Activated naive CD8-positive, alpha-beta T cell treated with anti-CD3 and anti-CD28 coated beads, Interleukin-2, amount 50 U/mL, for 24 hours (primary cell): ENCODE results near the gene SLC2A2.
A peak's percentile ranks its signal among the peaks of the same experiment; 100 is the strongest.

Experiments used
- ATAC-seq: fragments of 150-1000 bp; cut with Tn5 transposase; one replicate; pipeline ENCODE4 v1.10.0; 2021
- DNase-seq: peaks from one replicate; pipeline ENCODE4 v3.0.0; 2021
- H3K27ac Mint-ChIP-seq: one replicate; pipeline ENCODE4 v1.8.0; 2021; ENCODE audit warnings: mild to moderate bottlenecking, mixed read lengths
- H3K27me3 Mint-ChIP-seq: one replicate; pipeline ENCODE4 v1.8.0; 2021; ENCODE audit warnings: mixed read lengths
- H3K36me3 Mint-ChIP-seq: one replicate; pipeline ENCODE4 v1.8.0; 2021; ENCODE audit warnings: low read depth, mixed read lengths
- H3K4me1 Mint-ChIP-seq: one replicate; pipeline ENCODE4 v1.8.0; 2021; ENCODE audit warnings: mixed read lengths
- H3K4me3 Mint-ChIP-seq: one replicate; pipeline ENCODE4 v1.8.0; 2021; ENCODE audit warnings: mild to moderate bottlenecking, moderate library complexity, mixed read lengths
- H3K9me3 Mint-ChIP-seq: one replicate; pipeline ENCODE4 v1.8.0; 2021; ENCODE audit warnings: mixed read lengths

Gene SLC2A2

GRCh38 chr3:171049861-171050444, 23.4 kb upstream of the SLC2A2 start:
- no peaks in the 10 kb centered on the region for H3K4me1 Mint-ChIP-seq
- no peaks in the 10 kb centered on the region for H3K36me3 Mint-ChIP-seq
- no peak overlapping the region for H3K27ac Mint-ChIP-seq
- ATAC-seq (peak; percentile 61), DNase-seq (peak; percentile 45)
- H3K27me3 Mint-ChIP-seq: peaks cover 15% of the 10 kb centered on the region
- H3K4me3 Mint-ChIP-seq: no peak overlapping the region
- H3K9me3 Mint-ChIP-seq: no peaks in the 10 kb centered on the region

GRCh38 chr3:171046760-171047159, 20.2 kb upstream of the SLC2A2 start:
- Mint-ChIP-seq H3K36me3 (no peaks in the 10 kb centered on the region), H3K4me1 (no peaks in the 10 kb centered on the region), H3K27me3 (peaks cover 22% of the 10 kb centered on the region), H3K4me3 (no peak overlapping the region), H3K9me3 (no peaks in the 10 kb centered on the region), H3K27ac (no peak overlapping the region)
- ATAC-seq (no peak), DNase-seq (no peak)

GRCh38 chr3:171044835-171045793, 18.6 kb upstream of the SLC2A2 start:
- peaks cover 23% of the 10 kb centered on the region for H3K27me3 Mint-ChIP-seq
- H3K4me1 Mint-ChIP-seq: no peaks in the 10 kb centered on the region
- H3K27ac Mint-ChIP-seq: no peak overlapping the region
- ATAC-seq (no peak), DNase-seq (no peak)
- no peak overlapping the region for H3K4me3 Mint-ChIP-seq
- no peaks in the 10 kb centered on the region for H3K36me3 Mint-ChIP-seq
- H3K9me3 Mint-ChIP-seq: no peaks in the 10 kb centered on the region

- Mint-ChIP-seq H3K36me3 (no peaks in the 10 kb centered on the region), H3K9me3 (no peaks in the 10 kb centered on the region), H3K27me3 (peaks cover 23% of the 10 kb centered on the region), H3K27ac (no peak overlapping the region), H3K4me3 (no peak overlapping the region), H3K4me1 (no peaks in the 10 kb centered on the region)
- DNase-seq (no peak), ATAC-seq (no peak)
Observed at GRCh38 chr3:171044384-171044783, 17.9 kb upstream of the SLC2A2 start.

- Mint-ChIP-seq H3K9me3 (no peaks in the 10 kb centered on the region), H3K4me3 (no peak overlapping the region), H3K27me3 (peaks cover 28% of the 10 kb centered on the region), H3K4me1 (no peaks in the 10 kb centered on the region), H3K27ac (no peak overlapping the region), H3K36me3 (no peaks in the 10 kb centered on the region)
- DNase-seq (no peak), ATAC-seq (no peak)
Observed at GRCh38 chr3:171039674-171040073, 13.2 kb upstream of the SLC2A2 start.

- ATAC-seq (no peak), DNase-seq (no peak)
- Mint-ChIP-seq H3K27ac (no peak overlapping the region), H3K9me3 (no peaks in the 10 kb centered on the region), H3K4me3 (no peak overlapping the region), H3K4me1 (no peaks in the 10 kb centered on the region), H3K27me3 (peaks cover 36% of the 10 kb centered on the region), H3K36me3 (no peaks in the 10 kb centered on the region)
Observed at GRCh38 chr3:171038342-171038741, 11.8 kb upstream of the SLC2A2 start.

GRCh38 chr3:171028779-171029232, 2.3 kb upstream of the SLC2A2 start:
- Mint-ChIP-seq H3K9me3 (no peaks in the 10 kb centered on the region), H3K4me1 (no peaks in the 10 kb centered on the region), H3K27me3 (peaks cover 26% of the 10 kb centered on the region), H3K36me3 (no peaks in the 10 kb centered on the region), H3K4me3 (no peak overlapping the region), H3K27ac (no peak overlapping the region)
- no peak for ATAC-seq
- DNase-seq: no peak

- no peaks in the 10 kb centered on the region for H3K36me3 Mint-ChIP-seq
- no peak overlapping the region for H3K27ac Mint-ChIP-seq
- H3K9me3 Mint-ChIP-seq: no peaks in the 10 kb centered on the region
- ATAC-seq: peak; percentile 89
- peaks cover 22% of the 10 kb centered on the region for H3K27me3 Mint-ChIP-seq
- H3K4me3 Mint-ChIP-seq: no peak overlapping the region
- DNase-seq: peak; percentile 69
- H3K4me1 Mint-ChIP-seq: no peaks in the 10 kb centered on the region
Observed at GRCh38 chr3:171028025-171028778, 1.7 kb upstream of the SLC2A2 start.

GRCh38 chr3:171023566-171023965, 3.0 kb downstream of the SLC2A2 start:
- DNase-seq (no peak), ATAC-seq (no peak)
- Mint-ChIP-seq H3K4me3 (no peak overlapping the region), H3K4me1 (no peaks in the 10 kb centered on the region), H3K27ac (no peak overlapping the region), H3K9me3 (no peaks in the 10 kb centered on the region), H3K27me3 (peaks cover 30% of the 10 kb centered on the region), H3K36me3 (no peaks in the 10 kb centered on the region)

- Mint-ChIP-seq H3K4me3 (no peak overlapping the region), H3K36me3 (no peaks in the 10 kb centered on the region), H3K9me3 (no peaks in the 10 kb centered on the region), H3K27me3 (peaks cover 20% of the 10 kb centered on the region), H3K4me1 (no peaks in the 10 kb centered on the region), H3K27ac (no peak overlapping the region)
- ATAC-seq (no peak), DNase-seq (no peak)
Observed at GRCh38 chr3:171021377-171021776, 5.1 kb downstream of the SLC2A2 start.

GRCh38 chr3:171018156-171018935, 8.2 kb downstream of the SLC2A2 start:
- Mint-ChIP-seq H3K27ac (no peak overlapping the region), H3K4me3 (no peak overlapping the region), H3K9me3 (no peaks in the 10 kb centered on the region), H3K4me1 (no peaks in the 10 kb centered on the region), H3K27me3 (peaks cover 10% of the 10 kb centered on the region), H3K36me3 (no peaks in the 10 kb centered on the region)
- DNase-seq (no peak), ATAC-seq (no peak)

- DNase-seq (no peak), ATAC-seq (no peak)
- Mint-ChIP-seq H3K9me3 (no peaks in the 10 kb centered on the region), H3K4me3 (no peak overlapping the region), H3K4me1 (no peaks in the 10 kb centered on the region), H3K27ac (no peak overlapping the region), H3K36me3 (no peaks in the 10 kb centered on the region), H3K27me3 (peaks cover 4% of the 10 kb centered on the region)
Observed at GRCh38 chr3:171013822-171014748, 12.4 kb downstream of the SLC2A2 start.

GRCh38 chr3:171011873-171012336, 14.6 kb downstream of the SLC2A2 start:
- no peak for DNase-seq
- Mint-ChIP-seq H3K27me3 (peaks cover 4% of the 10 kb centered on the region), H3K36me3 (no peaks in the 10 kb centered on the region), H3K9me3 (no peaks in the 10 kb centered on the region), H3K4me3 (no peak overlapping the region), H3K27ac (no peak overlapping the region), H3K4me1 (no peaks in the 10 kb centered on the region)
- no peak for ATAC-seq
